Measurements from ENCODE around the gene ENAM. TPM values are rescaled to one million over a fixed set of nuclear protein-coding genes. Genes with fewer than 3 reads are reported as not detected.

The ENAM gene
- total RNA-seq, 2 donors from 2014 or later, result 8.9 to 13.5 TPM

DNA sequence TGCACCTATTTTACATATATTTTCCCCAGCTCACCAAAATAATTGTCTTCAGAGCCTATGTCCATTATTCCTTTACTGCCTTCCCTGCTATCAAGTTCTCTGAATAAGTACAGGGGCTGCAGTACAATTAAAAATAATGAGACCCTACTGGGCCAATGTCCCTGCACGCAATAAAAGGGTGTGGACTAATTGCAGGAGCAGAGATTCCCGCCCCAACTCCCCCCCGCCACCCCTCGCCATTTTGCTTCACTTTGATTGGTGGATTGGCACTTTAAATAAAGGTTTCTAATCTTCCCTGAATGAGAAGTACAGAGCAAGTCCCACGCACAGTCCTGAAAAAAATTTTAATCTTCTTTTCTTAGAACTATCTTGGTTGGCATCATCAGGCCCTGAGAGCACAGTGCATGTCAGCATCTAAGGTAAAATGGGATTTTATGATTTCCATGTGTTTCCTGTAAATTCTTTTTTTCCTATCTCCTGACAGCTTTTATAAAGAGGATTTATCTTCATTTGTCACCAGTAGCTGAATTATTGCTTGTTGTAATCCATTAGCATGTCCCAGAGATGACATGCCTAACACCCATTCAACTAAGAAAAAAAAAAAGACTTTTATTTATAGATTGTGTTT, 36.5 kb upstream of the ENAM start, which contains the start of gene AMBN:
TSS of gene AMBN (plus strand) at position 302 of the 628 bp plus-strand sequence. CDS start at position 405, 103 bp downstream.
- no peaks in the 10 kb centered on the region for H3K9me3 ChIP-seq

GRCh38 chr4:70594196-70594595, 34.3 kb upstream of the ENAM start:
- H3K4me3 ChIP-seq, result no peak overlapping the region
- DNase-seq (ENCODE audit: low spot score), result no peak
- no peak for TF ChIP-seq CTCF (IDR thresholded peaks at IDR 0.05)

More for the DNA sequence above, 36.5 kb upstream of the ENAM start, which contains the start of gene AMBN:
- Histone ChIP-seq H3K27ac (no peak within 1 kb of the TSS), H3K27me3 (no peaks in the 10 kb centered on the region), H3K4me3 (no peak within 1 kb of the TSS), H3K4me1 (no peaks in the 10 kb centered on the region), H3K36me3 (no peaks in the 10 kb centered on the region)
- no peak for TF ChIP-seq CTCF (IDR thresholded peaks at IDR 0.05)
- no peak for DNase-seq (ENCODE audit: low spot score)

DNA sequence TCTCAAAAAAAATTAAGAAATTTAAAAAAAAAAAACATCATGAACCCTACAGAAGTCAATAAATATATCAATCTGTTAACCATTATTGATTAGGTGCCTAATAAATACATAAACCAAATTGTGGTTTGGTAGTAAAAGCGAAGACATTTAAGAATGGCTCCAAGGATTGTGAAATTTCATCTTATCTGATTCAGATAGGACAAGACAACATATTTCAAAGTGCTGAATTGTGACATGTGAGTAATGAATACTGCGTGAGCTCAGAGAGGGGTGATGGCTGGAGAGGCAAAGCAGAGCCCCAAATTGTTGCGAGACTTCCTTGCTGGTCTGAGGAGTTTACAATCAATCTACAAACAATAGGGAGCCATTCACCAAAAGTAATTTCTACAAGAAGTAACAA, 28.2 kb upstream of the ENAM start:
- H3K9me3 ChIP-seq, result no peaks in the 10 kb centered on the region
- H3K27me3 ChIP-seq, result no peaks in the 10 kb centered on the region
- no peak for TF ChIP-seq CTCF (IDR thresholded peaks at IDR 0.05)

More at GRCh38 chr4:70594196-70594595, 34.3 kb upstream of the ENAM start:
- no peaks in the 10 kb centered on the region for H3K9me3 ChIP-seq
- no peaks in the 10 kb centered on the region for H3K36me3 ChIP-seq
- H3K27ac ChIP-seq, result no peak overlapping the region
- H3K27me3 ChIP-seq, result no peaks in the 10 kb centered on the region
- no peaks in the 10 kb centered on the region for H3K4me1 ChIP-seq

DNA sequence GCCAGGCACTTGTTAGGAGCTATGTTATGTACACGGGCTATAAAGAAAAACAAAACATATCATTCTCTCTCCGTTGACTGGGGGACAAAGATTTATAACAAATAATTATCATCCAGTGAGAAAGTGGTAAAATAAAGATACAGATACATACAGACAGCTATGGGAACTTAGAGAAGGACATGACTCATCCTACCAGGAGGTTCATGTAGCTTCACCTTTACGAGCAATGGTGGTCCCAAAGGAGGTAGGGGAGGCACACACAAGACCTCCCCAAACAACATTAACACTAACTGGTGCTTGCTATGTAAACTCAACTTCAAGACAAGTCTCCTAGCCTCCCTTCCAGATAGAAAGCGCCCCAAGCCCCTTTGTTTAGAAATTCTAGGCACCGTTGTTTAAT, 27.6 kb upstream of the ENAM start:
- Histone ChIP-seq H3K36me3 (no peaks in the 10 kb centered on the region), H3K9me3 (no peaks in the 10 kb centered on the region), H3K4me3 (no peak overlapping the region), H3K4me1 (no peaks in the 10 kb centered on the region), H3K27ac (no peak overlapping the region), H3K27me3 (no peaks in the 10 kb centered on the region)
- TF ChIP-seq CTCF (IDR thresholded peaks at IDR 0.05), result no peak
- DNase-seq (ENCODE audit: low spot score), result no peak

More for the DNA sequence above, 28.2 kb upstream of the ENAM start:
- Histone ChIP-seq H3K36me3 (no peaks in the 10 kb centered on the region), H3K4me1 (no peaks in the 10 kb centered on the region), H3K4me3 (no peak overlapping the region), H3K27ac (no peak overlapping the region)
- no peak for DNase-seq (ENCODE audit: low spot score)

- Histone ChIP-seq H3K27me3 (no peaks in the 10 kb centered on the region), H3K27ac (no peak overlapping the region), H3K4me3 (no peak overlapping the region), H3K36me3 (no peaks in the 10 kb centered on the region), H3K4me1 (no peaks in the 10 kb centered on the region), H3K9me3 (no peaks in the 10 kb centered on the region)
- peak in 1 of 2 donors; percentile 68 for TF ChIP-seq CTCF (IDR thresholded peaks at IDR 0.05)
- DNase-seq (ENCODE audit: low spot score), result no peak
These were observed 27.0 kb upstream of the ENAM start for GRCh38 chr4:70601422-70602039.

Measured in right atrium auricular region (tissue), 2 donors.